DOHH2 (cell line): ENCODE results near the gene SERPINA5.

ENCODE experiments used
- H3F3A ChIP-seq: fragments of 200-600 bp; sonication (generic), shearing (Covaris generic); 2 replicates; pipeline ENCODE4 v1.6.0; 2016; ENCODE audit warnings: antibody characterized with exemption, mild to moderate bottlenecking; ENCODE audit not compliant: control insufficient read depth, insufficient read depth
- H3K27ac ChIP-seq: fragments of 200-600 bp; sonication (generic); 2 replicates; pipeline ENCODE4 v1.5.1; 2014; ENCODE audit warnings: low read depth, mild to moderate bottlenecking, low read length, moderate library complexity
- H3K27me3 ChIP-seq: fragments of 200-600 bp; sonication (generic); 2 replicates; pipeline ENCODE4 v1.6.1; 2014; ENCODE audit warnings: mild to moderate bottlenecking, low read length, mixed read lengths; ENCODE audit not compliant: control insufficient read depth
- H3K36me3 ChIP-seq: fragments of 200-600 bp; sonication (generic); 2 replicates; pipeline ENCODE4 v1.6.1; 2014; ENCODE audit warnings: mild to moderate bottlenecking, low read length, moderate library complexity, mixed read lengths; ENCODE audit not compliant: control insufficient read depth
- H3K4me1 ChIP-seq: fragments of 200-600 bp; sonication (generic); 2 replicates; pipeline ENCODE4 v1.6.1; 2014; ENCODE audit warnings: mild to moderate bottlenecking, low read length, mixed read lengths; ENCODE audit not compliant: control insufficient read depth
- H3K4me2 ChIP-seq: fragments of 200-600 bp; sonication (generic); 2 replicates; pipeline ENCODE4 v1.6.0; 2014; ENCODE audit warnings: mild to moderate bottlenecking, low read length, moderate library complexity
- H3K4me3 ChIP-seq: fragments of 200-600 bp; sonication (generic); 2 replicates; pipeline ENCODE4 v1.5.1; 2014; ENCODE audit warnings: mild to moderate bottlenecking, low read length, mixed read lengths
- H3K79me2 ChIP-seq: fragments of 200-600 bp; sonication (generic); 2 replicates; pipeline ENCODE4 v1.6.1; 2014; ENCODE audit warnings: mild to moderate bottlenecking, low read length, mixed read lengths; ENCODE audit not compliant: control insufficient read depth
- H3K9me2 ChIP-seq: fragments of 200-600 bp; sonication (generic); replicated peaks from 2 replicates; pipeline ENCODE4 v1.6.1; 2014; ENCODE audit warnings: mild to moderate bottlenecking, low read length, mixed read lengths; ENCODE audit not compliant: control insufficient read depth
- H3K9me3 ChIP-seq: fragments of 200-600 bp; sonication (generic); 2 replicates; pipeline ENCODE4 v1.6.1; 2014; ENCODE audit warnings: antibody characterized with exemption, low read length, mixed read lengths; ENCODE audit not compliant: control insufficient read depth, insufficient read depth
- H4K20me1 ChIP-seq: fragments of 200-600 bp; sonication (generic); 2 replicates; pipeline ENCODE4 v1.6.0; 2014; ENCODE audit warnings: low read depth, mild to moderate bottlenecking, antibody characterized with exemption, low read length, moderate library complexity; ENCODE audit not compliant: control insufficient read depth, insufficient read depth
- EZH2phosphoT487 ChIP-seq: fragments of 200-600 bp; sonication (generic); IDR thresholded peaks from 2 replicates; pipeline ENCODE4 v1.6.1; 2017; ENCODE audit warnings: borderline replicate concordance, mild to moderate bottlenecking, antibody characterized with exemption, low read length, moderate library complexity, mixed read lengths
- TF ChIP-seq, protein P1 (sequence below): fragments of 200-600 bp; sonication (generic); IDR thresholded peaks from one replicate; pipeline ENCODE4 v1.5.1; 2014; ENCODE audit warnings: antibody characterized with exemption, mild to moderate bottlenecking, low read depth, low read length; ENCODE audit not compliant: poor library complexity, severe bottlenecking

SERPINA5 gene

DNA sequence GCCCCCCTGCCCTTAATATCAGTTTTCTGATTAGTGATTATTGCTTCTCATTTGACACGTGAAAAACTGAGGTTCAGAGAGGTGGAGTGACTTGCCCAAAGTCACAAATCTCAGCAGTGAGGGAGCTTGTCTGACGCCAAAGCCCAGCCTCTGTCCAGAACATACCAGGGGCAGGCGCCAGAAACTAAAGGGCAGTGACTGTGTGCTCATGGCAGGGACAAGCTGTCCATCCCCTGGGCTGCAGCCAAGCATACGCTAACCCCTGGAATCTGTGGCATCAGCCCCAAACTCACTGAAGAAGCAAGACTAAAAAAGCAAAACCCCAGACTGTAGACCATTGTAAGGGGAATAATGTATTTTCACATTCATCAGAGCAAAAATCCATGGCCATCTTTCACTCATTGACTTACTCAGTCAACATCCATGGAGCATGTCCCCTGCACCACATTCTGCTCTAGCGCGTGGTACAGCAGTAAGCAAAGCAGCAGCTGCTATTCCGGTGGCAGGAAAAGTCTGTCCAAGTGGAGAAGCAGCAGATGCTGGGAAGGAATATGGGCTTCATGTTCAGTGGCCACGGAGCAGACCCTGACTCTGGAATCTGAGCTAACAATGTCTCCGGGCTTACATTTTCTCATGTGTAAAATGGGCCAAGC lies 21.5 kb upstream of the SERPINA5 start:
- Histone ChIP-seq H3K27ac (no peak overlapping the region), H3F3A (no peaks in the 10 kb centered on the region), H3K27me3 (peaks cover 3% of the 10 kb centered on the region; the same call in 1 of the 2 replicates), H3K4me3 (no peak overlapping the region), H3K9me3 (no peaks in the 10 kb centered on the region), H3K36me3 (no peaks in the 10 kb centered on the region), H3K9me2 (no peaks in the 10 kb centered on the region), H3K4me1 (no peaks in the 10 kb centered on the region), H3K79me2 (no peaks in the 10 kb centered on the region), H4K20me1 (no peaks in the 10 kb centered on the region), H3K4me2 (no peak overlapping the region)
- TF ChIP-seq, protein P1, sequence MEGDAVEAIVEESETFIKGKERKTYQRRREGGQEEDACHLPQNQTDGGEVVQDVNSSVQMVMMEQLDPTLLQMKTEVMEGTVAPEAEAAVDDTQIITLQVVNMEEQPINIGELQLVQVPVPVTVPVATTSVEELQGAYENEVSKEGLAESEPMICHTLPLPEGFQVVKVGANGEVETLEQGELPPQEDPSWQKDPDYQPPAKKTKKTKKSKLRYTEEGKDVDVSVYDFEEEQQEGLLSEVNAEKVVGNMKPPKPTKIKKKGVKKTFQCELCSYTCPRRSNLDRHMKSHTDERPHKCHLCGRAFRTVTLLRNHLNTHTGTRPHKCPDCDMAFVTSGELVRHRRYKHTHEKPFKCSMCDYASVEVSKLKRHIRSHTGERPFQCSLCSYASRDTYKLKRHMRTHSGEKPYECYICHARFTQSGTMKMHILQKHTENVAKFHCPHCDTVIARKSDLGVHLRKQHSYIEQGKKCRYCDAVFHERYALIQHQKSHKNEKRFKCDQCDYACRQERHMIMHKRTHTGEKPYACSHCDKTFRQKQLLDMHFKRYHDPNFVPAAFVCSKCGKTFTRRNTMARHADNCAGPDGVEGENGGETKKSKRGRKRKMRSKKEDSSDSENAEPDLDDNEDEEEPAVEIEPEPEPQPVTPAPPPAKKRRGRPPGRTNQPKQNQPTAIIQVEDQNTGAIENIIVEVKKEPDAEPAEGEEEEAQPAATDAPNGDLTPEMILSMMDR = no peak
- no peak for TF ChIP-seq EZH2phosphoT487

DNA sequence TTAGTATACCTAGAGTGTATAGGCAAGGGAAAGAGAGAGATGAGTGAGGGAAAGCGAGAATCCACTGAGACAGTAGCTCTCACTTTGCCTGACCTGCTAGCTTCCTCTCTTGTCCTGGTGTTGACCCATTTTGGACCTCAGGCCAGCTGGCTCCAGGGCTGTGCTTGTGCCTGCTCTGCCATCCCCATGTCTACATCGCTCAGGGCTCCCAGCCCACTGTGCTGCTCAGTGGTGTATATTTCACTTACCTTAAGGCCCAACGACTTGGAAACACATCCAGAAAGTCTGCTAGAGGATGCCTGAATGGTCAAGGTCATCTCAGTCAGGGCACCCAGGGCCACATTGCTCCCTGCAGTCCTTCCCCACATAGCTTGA lies 20.9 kb upstream of the SERPINA5 start:
- TF ChIP-seq EZH2phosphoT487 = no peak
- TF ChIP-seq, protein P1 = no peak
- Histone ChIP-seq H3K27me3 (peaks cover 3% of the 10 kb centered on the region; the same call in 1 of the 2 replicates), H3K27ac (no peak overlapping the region), H3K4me1 (no peaks in the 10 kb centered on the region), H3F3A (no peaks in the 10 kb centered on the region), H3K4me2 (no peak overlapping the region), H3K36me3 (no peaks in the 10 kb centered on the region), H3K4me3 (no peak overlapping the region), H3K9me2 (no peaks in the 10 kb centered on the region), H4K20me1 (no peaks in the 10 kb centered on the region), H3K9me3 (no peaks in the 10 kb centered on the region), H3K79me2 (no peaks in the 10 kb centered on the region)

DNA sequence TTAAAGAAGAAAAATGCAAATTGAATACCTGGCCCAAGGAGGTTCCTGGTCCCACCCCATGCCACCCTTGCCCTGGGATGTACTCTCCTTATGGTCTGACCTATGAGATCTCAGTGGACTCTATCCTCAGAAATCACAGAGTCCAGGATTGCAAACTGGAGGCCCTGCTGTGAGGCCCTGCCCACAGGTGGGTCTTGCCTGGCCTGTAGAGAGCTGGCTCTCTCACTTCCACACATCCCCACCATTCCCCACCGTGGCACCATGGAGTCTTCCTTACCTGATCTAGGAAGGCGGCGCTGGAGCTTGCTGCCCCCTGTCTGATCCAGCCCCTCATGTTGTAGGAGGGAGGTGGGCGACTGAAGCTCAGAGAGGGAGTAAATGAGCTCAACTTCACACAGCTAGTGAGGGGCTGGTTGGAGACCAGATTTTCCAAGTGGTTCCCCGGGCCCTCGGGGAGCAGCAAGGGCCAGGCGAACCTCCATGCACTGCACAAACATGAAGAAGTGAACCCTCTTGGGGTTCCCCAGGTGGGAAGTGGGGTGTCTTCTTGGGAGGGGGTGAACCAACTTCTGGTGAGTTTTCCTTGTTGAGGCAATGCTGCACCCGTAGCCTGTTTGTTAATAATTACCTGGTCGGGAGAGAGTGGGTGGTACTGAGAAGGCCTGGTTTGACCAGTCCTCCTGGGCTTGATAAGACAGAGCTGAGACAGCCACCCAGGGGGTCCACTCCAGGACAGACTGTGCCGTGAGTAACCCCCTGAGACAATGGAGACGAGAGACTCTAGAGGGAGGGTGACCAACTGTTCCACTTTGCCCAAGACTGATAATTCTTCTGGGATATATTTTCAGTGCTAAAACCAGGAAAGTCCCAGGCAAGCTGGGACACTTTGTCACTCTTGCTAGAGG lies 20.2 kb upstream of the SERPINA5 start, which contains the start of gene SERPINA4:
TSS of gene SERPINA4 (plus strand) at position 692 of the 905 bp plus-strand sequence. CDS start 2,041 bp downstream, outside the sequence.
- TF ChIP-seq, protein P1 = no peak
- no peak for TF ChIP-seq EZH2phosphoT487
- H3F3A ChIP-seq = no peaks in the 10 kb centered on the region
- no peak within 1 kb of the TSS for H3K4me3 ChIP-seq
- no peaks in the 10 kb centered on the region for H3K4me1 ChIP-seq
- H3K27ac ChIP-seq = no peak within 1 kb of the TSS
- H3K9me2 ChIP-seq = no peaks in the 10 kb centered on the region
- H3K27me3 ChIP-seq = peaks cover 3% of the 10 kb centered on the region; the same call in 1 of the 2 replicates
- H3K79me2 ChIP-seq = no peaks in the 10 kb centered on the region
- no peaks in the 10 kb centered on the region for H3K36me3 ChIP-seq
- H3K9me3 ChIP-seq = no peaks in the 10 kb centered on the region
- H4K20me1 ChIP-seq = no peaks in the 10 kb centered on the region
- no peak within 1 kb of the TSS for H3K4me2 ChIP-seq
